Body of pancreas (tissue), 4 donors: ENCODE results near the gene CCDC149.
A peak's percentile ranks its signal among the peaks of the same experiment; 100 is the strongest.

Experiments used
- POLR2A ChIP-seq, 3 donors: fragments of 450-650 bp; IDR thresholded peaks; one replicate each; pipeline ENCODE4 v1.6.1; 2016; ENCODE audit warnings: antibody characterized with exemption in 3 of 3, mild to moderate bottlenecking in 2 of 3
- TF ChIP-seq, protein P1 (sequence below), 7 experiments: fragments of 450-650 bp in 4 of 7; fragments of 200-600 bp in 3 of 7; sonication (generic) in 3 of 7; IDR thresholded peaks; one replicate each; pipeline ENCODE4 v1.5.1; 2016 to 2019; ENCODE audit warnings: antibody characterized with exemption in 7 of 7

DNA sequence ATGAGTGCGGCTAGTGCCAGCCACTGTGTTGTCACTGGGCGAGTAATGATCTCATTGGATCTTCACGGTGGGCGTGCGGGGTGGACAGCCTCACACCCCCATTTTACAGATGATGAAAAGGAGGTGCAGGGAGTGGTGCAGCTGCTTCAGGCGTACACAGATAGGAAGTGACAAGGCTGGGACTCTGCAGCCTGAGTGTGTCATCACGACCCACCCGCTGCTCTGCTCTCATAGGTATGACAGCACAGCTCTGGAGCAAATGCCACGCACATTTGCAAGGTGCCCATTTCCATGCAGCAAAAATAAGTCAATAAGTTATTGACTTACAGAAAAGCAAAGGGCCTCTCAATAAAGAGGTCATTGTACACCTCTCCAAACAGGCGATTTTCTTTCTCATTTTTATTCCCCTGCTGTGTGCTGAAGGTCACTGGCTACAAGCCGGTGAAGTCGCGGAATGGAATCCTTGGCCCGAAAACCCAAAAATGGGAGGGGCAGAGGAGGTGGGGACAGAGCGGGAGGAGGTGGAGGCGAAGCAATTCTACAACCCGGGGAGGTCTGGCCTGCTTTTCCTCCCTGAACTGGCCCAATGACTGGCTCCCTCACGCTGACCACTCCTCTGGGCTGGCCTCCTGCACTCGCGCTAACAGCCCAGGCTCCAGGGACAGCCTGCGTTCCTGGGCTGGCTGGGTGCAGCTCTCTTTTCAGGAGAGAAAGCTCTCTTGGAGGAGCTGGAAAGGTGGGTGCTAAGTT is 117.8 kb downstream of the CCDC149 start, which contains the start of gene SOD3:
- TF ChIP-seq, protein P1, sequence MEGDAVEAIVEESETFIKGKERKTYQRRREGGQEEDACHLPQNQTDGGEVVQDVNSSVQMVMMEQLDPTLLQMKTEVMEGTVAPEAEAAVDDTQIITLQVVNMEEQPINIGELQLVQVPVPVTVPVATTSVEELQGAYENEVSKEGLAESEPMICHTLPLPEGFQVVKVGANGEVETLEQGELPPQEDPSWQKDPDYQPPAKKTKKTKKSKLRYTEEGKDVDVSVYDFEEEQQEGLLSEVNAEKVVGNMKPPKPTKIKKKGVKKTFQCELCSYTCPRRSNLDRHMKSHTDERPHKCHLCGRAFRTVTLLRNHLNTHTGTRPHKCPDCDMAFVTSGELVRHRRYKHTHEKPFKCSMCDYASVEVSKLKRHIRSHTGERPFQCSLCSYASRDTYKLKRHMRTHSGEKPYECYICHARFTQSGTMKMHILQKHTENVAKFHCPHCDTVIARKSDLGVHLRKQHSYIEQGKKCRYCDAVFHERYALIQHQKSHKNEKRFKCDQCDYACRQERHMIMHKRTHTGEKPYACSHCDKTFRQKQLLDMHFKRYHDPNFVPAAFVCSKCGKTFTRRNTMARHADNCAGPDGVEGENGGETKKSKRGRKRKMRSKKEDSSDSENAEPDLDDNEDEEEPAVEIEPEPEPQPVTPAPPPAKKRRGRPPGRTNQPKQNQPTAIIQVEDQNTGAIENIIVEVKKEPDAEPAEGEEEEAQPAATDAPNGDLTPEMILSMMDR (IDR thresholded peaks at IDR 0.05), result no peak
- TF ChIP-seq POLR2A (IDR thresholded peaks at IDR 0.05), result peak; percentile 71 to 92 (median 92)
